Measurements from ENCODE around the gene LTBP4.

Gene LTBP4

DNA sequence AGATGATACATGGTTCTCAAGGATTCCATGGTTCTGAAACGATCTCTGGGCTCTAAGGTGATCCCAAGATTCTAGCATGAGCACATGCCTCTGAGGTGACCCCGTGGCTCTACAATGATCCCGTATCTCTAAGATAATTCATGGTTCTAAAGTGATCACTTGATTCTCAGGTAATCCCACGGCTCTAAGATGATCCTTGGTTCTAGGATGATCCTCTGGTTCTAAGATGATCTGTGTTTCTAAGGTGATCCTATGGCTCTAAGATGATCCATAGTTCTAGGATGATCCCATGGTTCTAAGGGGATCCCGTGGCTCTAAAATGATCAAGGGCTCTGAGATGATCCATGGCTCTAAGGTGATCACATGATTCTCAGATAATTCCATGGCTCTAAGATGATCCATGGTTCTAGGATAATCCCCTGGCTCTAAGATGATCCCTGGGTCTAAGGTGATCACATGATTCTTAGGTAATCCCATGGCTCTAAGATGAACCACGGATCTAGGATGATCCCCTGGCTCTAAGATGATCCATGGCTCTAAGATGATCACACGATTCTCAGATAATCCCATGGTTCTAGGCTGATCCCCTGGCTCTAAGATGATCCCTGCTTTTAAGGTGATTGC is 67.9 kb downstream of the LTBP4 start:
- no peak for TF ChIP-seq FOXP2 (optimal IDR thresholded peaks at IDR 0.05; ENCODE audit: borderline replicate concordance, extremely low read depth, extremely low read length, insufficient read depth)
- no peak for TF ChIP-seq REST (IDR thresholded peaks at IDR 0.05; ENCODE audit: insufficient read depth in 1 of 2, low read depth in 2 of 2, low read length in 2 of 2)
- no peak for TF ChIP-seq POLR2AphosphoS5 (IDR thresholded peaks at IDR 0.05; ENCODE audit: low read depth, low read length)
- TF ChIP-seq TAF1 (IDR thresholded peaks at IDR 0.05; ENCODE audit: borderline replicate concordance, insufficient read depth, low read length): no peak
- TF ChIP-seq SIN3A (IDR thresholded peaks at IDR 0.05; ENCODE audit: borderline replicate concordance, insufficient read depth, low read length): no peak

- TF ChIP-seq TAF1 (IDR thresholded peaks at IDR 0.05; ENCODE audit: borderline replicate concordance, insufficient read depth, low read length): no peak
- TF ChIP-seq SIN3A (IDR thresholded peaks at IDR 0.05; ENCODE audit: borderline replicate concordance, insufficient read depth, low read length): no peak
- no peak for TF ChIP-seq REST (IDR thresholded peaks at IDR 0.05; ENCODE audit: insufficient read depth in 1 of 2, low read depth in 2 of 2, low read length in 2 of 2)
- no peak for TF ChIP-seq FOXP2 (optimal IDR thresholded peaks at IDR 0.05; ENCODE audit: borderline replicate concordance, extremely low read depth, extremely low read length, insufficient read depth)
These were observed 70.2 kb downstream of the LTBP4 start for GRCh38 chr19:40671404-40671803.

GRCh38 chr19:40672038-40672437 is 70.9 kb downstream of the LTBP4 start:
- TF ChIP-seq FOXP2 (optimal IDR thresholded peaks at IDR 0.05; ENCODE audit: borderline replicate concordance, extremely low read depth, extremely low read length, insufficient read depth) (no peak), REST (IDR thresholded peaks at IDR 0.05; ENCODE audit: insufficient read depth in 1 of 2, low read depth in 2 of 2, low read length in 2 of 2) (no peak), SIN3A (IDR thresholded peaks at IDR 0.05; ENCODE audit: borderline replicate concordance, insufficient read depth, low read length) (no peak), TAF1 (IDR thresholded peaks at IDR 0.05; ENCODE audit: borderline replicate concordance, insufficient read depth, low read length) (no peak), POLR2AphosphoS5 (IDR thresholded peaks at IDR 0.05; ENCODE audit: low read depth, low read length) (no peak)

- TF ChIP-seq SIN3A (IDR thresholded peaks at IDR 0.05; ENCODE audit: borderline replicate concordance, insufficient read depth, low read length) (no peak), TAF1 (IDR thresholded peaks at IDR 0.05; ENCODE audit: borderline replicate concordance, insufficient read depth, low read length) (no peak), FOXP2 (optimal IDR thresholded peaks at IDR 0.05; ENCODE audit: borderline replicate concordance, extremely low read depth, extremely low read length, insufficient read depth) (no peak), POLR2AphosphoS5 (IDR thresholded peaks at IDR 0.05; ENCODE audit: low read depth, low read length) (no peak), REST (IDR thresholded peaks at IDR 0.05; ENCODE audit: insufficient read depth in 1 of 2, low read depth in 2 of 2, low read length in 2 of 2) (no peak)
These were observed 71.6 kb downstream of the LTBP4 start for GRCh38 chr19:40672573-40673299.
